Hepatic stellate cell (primary cell): ENCODE results near the gene ADGRF3.
"Not testable (repeated sequence)": the region's sequence is repeated elsewhere in the genome, so short reads cannot be mapped to it uniquely, and the experiment has no call there.

Source experiments
- DNase-seq: peaks from one replicate; pipeline ENCODE4 v3.0.0; 2011; ENCODE audit warnings: low spot score

Gene ADGRF3

DNA sequence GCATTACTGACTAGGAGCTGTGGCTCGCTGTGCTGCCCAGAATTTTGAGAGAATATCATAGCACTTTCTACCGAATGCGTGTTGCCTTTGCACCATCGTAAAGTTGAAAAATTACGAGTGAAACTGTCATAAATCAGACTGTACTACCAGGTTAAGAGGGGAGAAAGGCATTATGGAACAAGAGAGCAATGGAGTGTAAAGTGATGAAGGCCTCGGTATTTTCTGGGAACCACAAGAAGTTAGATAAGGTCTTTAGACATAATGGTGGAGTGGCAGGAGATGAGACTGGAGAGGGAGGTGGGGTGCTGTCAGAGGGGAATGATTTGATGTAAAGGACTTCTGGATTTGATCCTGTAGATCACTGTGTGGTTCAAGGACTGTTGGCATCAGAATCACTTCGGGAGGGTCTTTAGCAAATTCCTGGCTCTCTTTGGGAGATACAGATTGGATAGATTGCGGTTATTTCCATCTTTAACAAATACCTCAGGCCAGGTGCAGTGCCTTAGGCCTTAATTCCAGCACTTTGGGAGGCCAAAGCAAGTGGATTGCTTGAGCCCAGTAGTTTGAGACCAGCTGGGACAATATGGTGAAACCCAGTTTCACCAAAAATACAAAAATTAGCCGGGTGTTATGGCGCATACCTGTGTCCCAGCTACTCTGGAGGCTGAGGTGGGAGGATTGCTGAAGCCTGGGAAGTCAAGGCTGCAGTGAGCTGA is 4.9 kb upstream of the ADGRF3 start:
- no peak for DNase-seq

DNA sequence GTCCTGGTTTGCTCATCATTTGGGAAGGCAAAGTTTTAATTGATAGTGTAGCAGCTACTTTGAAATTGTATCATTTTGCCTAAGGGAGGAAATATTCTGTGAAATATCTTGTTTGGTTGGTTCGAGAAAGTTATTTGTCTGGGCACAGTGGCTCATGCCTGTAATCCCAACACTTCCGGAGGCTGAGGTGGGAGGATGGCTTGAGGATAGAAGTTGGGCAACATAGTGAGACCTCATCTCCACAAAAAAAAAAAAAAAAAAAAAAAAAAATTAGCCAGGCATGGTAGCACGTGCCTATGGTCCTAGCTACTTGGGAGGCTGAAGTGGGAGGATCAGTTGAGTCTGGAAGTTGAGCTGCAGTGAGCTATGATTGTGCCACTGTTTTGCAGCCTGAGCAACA is 3.1 kb upstream of the ADGRF3 start:
- no peak for DNase-seq

DNA sequence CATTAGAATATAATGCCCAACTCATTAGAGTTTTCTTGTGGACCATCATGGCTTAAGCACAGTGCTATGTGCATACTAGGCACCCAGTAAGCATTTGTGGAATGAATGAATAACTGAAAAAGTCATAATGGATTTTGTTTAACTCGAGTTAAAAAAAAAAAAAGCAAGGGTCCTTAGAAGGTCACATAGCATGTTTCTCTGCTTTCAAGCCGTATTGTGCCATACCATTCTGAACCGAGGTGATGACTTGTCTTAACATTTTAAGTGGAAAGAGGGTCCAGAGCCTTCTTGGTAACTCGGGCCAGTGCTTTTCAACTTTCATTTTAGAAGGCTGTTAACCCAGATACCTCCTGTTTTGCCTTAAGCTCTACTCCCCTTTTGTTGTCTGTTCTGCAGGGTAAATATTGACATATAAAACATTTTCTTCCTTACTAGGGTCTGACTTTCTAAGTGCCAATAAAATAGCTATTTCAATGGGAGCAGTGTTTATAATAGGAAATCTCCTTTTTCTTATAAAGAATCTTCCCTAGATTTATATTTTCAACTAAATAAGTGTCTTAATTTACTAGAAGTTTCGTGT is 787 bp upstream of the ADGRF3 start:
- no peak for DNase-seq

DNA sequence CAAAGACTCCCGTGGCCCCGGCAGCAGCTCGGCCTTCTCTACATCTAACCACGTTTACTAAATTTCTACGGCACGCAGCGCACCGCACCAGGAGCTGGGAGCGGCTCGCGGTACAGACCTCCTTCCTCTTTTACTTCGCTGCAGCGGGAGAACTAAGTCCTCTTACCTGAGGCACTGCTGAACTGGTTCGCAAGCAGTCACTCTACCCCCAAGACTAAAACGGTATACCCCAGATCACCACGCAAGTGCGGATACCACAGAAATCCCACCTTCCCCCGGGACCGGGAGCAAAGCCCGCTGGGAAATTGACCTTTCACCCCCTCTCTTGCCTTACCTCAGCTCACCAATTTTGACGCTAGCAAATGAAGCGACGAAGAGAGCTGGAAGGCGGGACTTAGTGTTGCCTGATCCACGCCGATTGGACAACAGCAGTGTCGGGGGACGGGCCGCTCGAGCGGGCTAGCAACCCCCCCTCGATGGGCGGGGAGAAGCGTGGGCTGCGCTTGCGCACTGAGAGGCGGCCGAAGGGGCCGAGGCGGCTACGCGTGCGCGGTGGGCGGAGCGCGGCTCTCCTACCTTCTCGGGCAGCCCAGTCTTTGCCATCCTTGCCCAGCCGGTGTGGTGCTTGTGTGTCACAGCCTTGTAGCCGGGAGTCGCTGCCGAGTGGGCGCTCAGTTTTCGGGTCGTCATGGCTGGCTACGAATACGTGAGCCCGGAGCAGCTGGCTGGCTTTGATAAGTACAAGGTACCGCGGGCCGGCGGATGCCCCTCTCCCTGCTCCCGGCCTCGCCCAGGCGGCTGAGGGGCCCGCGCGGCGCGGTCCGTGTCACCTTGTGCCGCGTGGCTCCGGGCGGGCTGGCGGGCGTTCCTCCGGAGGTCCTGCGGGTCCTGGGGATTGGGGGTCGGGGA is 790 bp downstream of the ADGRF3 start, which contains the start of gene SELENOI:
SELENOI (plus strand) TSS at position 599 of the 909 bp plus-strand sequence; CDS start at position 689, 90 bp downstream.
- DNase-seq = peak; percentile 95

DNA sequence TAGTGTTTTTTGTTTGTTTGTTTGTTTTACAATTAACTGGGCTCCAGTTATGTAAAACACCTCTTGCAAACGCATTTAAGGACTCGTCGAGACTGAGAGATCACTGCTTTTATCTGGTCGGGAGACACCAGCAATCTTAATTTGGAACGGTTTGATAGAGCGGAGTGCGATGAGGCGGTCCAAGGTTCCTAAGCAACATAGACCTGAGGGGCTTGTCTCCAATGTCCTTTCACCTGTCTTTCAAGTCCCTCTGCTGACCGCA is 1.4 kb downstream of the ADGRF3 start:
- no peak for DNase-seq

DNA sequence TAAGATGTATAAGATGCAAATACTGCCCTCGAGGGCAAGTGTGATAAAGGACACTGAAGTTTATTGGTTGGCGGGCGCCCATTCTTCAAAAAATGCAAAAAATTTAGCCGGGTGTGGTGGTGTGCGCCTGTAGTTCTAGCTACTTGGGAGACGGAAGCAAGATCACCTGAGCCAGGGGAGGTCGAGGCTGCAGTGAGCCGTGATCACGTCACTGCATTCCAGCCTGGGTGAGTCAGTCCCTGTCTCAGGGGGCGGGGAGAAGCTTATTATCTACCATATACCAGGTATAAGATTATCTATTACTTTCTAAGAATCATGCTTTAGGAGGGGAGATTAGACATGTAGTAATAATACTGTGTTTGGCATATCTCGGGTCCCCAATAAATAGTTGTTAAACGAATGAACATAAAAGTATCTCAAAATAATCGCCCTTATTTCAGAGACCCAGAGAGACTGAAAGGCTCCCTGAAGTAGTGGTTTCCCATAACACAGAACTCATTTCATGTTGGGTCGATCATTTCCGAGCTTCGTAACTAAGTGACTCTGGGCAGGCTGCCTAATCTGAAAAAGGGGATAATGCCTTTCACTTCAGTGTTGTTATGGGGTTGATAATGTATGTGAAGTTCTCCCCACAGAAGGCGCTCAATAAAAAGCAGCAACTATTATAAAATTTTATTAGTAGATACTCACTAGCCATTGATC is 1.9 kb downstream of the ADGRF3 start:
- no peak for DNase-seq

DNA sequence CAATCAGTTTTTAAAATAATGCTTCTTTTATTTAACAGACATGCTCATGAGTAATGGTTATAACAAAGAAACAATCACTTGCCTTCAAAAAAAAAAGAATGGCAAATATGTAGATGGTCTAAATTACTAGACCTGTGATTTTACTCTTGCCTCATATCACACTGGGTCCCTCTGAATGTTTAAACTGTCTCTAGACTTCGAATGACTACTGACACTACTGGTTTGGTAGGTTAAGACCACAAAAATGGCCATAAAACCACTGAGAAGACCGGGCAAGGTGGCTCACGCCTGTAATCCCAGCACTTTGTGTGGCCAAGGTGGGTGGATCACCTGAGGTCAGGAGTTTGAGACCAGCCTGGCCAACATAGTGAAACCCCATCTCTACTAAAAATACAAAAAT is 5.8 kb downstream of the ADGRF3 start:
- DNase-seq = no peak

DNA sequence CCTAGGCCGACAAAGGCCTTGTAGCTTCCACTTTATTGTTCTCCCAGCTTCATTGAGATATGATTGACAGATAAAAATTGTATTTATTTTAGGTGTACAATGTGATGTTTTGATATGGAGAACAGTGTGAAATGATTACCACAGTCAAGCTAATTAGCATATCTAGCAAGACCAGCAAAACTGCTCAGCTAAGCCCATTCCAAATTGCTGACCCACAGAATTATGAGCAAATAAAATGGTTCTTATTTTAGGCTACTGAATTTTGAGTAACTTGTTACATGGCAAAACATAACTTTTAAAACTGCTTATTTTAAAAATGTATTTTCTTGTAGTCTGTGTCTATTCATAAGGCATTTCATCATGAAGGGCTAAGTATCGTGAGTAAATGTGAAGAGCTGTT is 9.3 kb downstream of the ADGRF3 start:
- no peak for DNase-seq

DNA sequence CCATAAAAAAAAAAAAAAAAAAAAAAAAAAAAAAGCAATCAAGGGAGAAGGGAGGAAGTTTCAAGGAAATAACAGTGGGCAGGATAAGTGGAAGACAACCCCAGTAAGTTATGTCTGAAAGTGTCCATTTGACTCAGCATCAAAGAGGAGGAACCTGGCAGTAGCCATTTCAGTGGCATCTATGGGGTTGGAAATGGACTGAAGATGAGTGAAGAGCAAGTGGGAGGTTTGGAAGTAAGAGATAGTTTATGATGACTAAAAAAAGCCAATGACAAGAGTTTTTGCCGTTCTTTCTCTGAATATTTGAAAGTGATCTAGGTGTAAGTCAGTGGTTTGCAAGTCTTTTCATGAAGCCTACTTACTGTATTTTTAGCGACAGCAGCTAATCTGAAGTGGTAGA is 9.9 kb downstream of the ADGRF3 start:
- no peak for DNase-seq

DNA sequence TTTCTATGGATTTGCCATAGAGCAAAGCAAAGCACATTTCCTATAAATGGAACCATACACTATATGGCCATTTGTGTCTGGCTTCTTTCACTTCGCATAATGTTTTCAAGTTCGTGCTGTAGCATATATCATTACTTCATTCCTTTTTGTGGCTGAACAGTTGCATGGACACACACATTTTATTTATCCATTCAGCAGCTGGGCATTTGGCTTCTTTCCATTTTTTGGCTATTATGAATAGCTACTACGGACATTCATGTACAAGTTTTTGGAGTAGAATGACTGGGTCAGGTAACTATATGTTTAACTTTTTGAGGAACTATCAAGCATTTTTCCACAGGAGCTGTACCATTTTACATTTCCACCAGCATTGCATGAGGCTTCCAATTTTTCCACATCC is 11.4 kb downstream of the ADGRF3 start:
- DNase-seq = no peak

DNA sequence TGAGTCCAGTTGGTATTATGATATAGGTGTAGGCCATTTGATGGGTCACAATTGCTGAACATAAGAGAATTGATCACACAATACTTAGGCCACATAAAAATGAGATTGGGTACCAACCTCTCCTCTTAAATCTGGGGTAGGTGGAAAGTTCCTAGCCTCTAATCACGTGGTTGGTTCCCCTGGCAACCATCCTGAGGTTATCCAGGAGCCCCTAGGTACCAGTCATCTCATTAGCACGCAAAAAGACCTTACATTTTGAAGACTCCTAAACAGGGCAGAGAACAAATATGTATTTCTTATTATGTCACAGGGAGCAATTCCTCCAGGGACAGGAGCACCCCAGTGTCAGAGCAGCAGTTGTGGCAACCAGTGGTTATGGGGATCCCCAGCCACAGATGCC is 13.3 kb downstream of the ADGRF3 start:
- no peak for DNase-seq

DNA sequence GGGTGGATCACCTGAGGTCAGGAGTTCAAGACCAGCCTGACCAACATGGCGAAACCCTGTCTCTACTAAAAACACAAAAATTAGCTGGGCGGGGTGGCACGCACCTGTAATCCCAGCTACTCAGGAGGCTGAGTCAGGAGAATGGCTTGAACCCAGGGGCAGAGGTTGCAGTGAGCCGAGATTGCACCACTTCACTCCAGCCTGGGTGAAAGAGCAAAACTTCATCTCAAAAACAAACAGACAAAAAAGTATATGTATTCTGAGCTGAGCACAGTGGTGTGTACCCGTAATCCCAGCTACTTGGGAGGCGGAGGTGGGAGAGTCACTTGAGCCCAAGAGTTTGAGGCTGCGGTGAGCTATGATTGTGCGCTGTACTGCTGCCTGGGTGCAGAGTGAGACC is 15.3 kb downstream of the ADGRF3 start:
- not testable (repeated sequence) for DNase-seq

DNA sequence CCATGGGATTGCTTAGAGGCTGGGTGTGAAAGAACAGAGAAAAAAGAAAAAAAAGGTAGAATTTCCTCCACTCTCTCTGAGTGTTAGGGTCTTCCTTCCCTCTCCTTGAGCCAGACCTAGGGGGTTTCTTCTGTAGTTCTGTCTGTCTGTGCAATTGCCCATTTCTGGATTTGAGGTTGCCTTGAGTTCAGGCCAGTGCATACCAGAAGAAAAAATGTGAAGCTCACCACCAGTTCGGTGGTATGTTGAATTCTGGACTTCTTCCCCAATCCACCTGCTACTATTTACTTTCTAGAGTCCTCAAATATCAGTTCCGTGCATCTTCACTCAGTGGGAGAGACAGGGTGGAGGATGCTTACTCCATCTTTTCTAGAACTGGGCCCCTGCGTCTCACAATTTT is 16.0 kb downstream of the ADGRF3 start:
- no peak for DNase-seq

DNA sequence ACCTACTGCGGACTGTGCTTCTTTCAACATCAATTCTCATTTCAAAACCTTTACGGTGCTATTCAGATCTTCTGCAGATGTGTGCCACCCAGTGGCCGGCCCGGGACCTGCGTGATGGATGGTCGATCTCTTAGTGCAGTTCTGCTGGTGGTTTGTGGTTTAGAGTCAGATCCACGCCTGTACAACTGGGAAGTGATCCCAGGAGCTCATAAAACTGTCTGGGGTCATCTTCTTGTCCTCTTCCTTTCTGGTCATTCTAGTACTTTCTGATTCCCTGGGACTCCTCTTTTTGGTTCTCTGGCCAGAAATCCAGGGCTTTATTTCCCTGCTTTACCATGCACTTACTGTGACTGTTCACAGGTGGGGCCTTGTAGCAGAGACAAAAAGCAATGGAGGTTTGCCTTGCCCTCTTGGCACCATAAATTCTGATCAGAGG is 16.5 kb downstream of the ADGRF3 start:
- peak; percentile 66 for DNase-seq

DNA sequence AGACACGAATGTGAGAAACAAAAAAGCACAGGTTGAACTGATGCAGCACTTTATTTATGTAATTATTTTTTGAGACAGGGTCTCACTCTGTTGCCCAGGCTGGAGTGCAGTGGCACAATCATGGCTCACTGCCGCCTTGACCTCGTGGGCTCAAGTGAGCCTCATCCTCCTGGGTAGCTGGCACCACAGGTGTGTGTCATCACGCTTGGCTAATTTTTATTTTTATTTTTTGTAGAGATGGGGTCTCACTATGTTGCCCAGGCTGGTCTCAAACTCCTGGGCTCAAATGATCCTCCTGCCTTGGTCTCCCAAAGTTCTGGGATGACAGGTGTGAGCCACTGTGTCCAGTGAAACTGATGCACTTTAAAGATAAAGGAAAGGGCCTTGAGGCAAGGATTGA is 17.5 kb downstream of the ADGRF3 start:
- DNase-seq = not testable (repeated sequence)

DNA sequence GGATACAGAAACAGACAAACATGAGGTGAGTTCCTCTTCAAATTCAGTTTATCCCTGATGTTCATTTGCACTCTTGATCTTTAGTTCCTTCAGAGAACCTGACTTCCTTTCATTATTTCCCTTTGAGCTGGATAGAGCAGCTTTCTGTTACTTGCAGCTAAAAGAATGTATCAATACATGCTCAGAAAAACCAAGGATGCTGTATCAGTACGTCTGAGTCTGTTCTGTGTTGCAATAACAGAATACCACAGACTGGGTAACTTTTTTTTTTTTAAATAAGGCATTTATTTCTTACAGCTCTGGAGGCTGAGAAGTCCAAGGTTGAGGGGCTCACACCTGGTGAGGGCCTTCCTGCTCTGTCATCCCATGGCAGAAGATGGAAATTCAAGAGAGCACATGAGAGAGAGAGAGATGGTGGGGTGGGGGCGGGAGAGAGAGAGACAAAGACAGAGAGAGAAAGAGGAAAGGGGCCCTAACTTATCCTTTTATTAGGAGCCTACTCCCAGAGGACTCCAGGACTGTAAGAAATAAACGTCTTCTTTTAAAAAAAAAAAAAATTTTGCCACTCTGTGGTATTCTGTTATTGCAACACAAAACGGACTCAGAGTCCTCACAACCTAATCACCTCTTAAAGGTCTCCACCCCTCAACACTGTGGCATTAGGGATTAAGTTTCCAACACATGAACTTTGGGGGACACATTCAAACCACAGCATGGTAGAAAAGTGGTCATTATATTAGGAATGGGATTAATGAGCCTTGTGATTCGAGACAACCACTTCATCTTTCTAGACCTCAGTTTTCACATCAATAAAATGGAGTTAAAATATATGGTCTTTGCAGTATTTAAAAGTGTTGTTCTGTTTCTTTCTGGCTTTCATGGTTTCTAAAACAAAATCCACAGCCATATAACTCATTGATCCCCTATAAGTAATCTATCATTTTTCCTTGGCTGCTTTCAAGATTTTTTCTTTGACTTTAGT is 19.0 kb downstream of the ADGRF3 start:
- no peak for DNase-seq

DNA sequence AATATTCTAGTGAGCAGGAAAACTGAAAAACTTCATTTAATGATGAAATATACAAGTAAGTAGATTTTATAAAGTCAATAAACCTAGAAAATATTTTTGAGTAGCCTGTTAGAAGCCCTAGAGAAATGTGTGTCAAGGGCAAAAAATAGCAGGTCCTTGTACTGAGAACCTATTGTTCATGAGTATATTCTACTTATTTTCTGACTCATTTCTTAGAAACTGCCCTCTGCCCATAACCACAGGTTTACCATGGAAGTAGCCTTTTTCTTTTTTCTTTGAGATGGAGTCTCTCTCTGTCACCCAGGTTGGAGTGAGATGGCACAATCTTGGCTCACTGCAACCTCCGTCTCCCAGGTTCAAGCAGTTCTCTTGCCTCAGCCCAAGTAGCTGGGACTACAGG is 20.1 kb downstream of the ADGRF3 start:
- no peak for DNase-seq

DNA sequence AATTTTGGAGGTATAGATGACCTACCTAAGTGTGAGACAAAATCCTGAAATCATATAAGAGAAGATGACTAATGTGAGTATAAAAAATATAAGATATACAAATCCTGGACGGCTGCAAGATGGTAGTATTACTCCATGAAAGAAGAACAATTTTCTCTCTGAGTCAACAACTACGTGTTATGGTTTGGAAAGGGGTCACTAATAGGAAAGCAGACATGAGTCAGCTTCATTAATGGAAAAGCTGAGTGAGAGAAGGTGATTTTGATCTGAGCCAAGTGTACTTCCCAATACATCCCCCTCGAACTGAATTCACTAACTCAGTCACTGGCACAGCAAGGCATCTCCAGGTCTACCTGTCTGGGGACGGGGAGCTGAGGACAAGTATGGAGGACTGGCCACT is 20.7 kb downstream of the ADGRF3 start:
- DNase-seq = no peak

DNA sequence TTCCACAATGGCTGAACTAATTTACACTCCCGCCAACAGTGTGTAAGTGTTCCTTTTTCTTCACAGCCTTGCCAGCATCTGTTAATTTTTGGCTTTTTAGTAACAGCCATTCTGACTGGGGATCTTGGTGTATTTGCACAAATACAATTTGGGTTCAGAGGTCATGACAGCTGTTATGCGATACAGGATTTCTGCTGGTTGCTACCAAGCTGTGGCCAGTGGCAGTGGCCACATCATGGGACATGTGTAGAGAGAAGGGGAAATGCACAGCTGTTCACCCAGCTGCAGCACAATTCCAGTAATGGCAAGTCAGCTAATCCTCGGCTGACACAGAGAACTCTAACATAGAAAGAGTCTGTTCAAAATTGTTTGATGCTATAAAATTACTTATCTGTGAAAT is 21.7 kb downstream of the ADGRF3 start:
- no peak for DNase-seq

DNA sequence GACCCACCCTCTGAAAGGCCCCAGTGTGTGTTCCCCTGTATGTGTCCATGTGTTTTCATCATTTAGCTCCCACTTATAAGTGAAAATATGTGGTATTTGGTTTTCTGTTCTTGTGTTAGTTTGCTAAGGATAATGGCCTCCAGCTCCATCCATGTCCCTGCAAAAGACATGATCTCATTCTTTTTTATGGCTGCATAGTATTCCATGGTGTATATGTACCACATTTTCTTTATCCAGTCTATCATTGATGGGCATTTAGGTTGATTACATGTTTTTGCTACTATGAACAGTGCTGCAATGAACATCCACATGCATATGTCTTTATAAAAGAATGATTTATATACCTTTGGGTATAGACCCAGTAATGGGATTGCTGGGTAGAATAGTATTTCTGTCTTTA is 22.1 kb downstream of the ADGRF3 start:
- not testable (repeated sequence) for DNase-seq

DNA sequence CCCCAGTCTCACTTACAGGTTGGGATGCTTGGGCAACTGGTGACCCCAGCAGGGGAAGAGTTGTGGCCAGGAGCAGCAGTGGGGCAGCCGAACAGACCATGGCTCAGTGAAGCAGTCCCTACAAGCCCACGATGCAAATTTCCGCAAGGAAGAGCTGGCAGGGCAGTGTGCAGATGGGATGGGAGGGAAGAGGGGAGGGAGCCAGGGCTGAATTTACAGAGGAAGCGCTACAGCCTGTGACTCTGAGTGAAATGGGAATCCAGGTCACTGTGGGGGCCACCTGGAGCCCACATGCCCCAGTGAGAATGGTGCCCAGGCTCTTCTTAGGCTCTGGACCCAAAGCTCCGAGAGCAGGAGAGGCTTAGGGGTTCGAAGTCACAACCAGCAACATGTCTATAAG is 27.6 kb downstream of the ADGRF3 start:
- no peak for DNase-seq
